IMR-90 (cell line): ENCODE results near the gene NPIPB5. TPM values are rescaled to one million over a fixed set of nuclear protein-coding genes. Genes with fewer than 3 reads are reported as not detected.
A peak's percentile ranks its signal among the peaks of the same experiment; 100 is the strongest.
"Not testable (repeated sequence)": the region's sequence is repeated elsewhere in the genome, so short reads cannot be mapped to it uniquely, and the experiment has no call there.

Source experiments
- ATAC-seq: fragments of 200-7000 bp; cut with Tn5 transposase; 2 replicates; pipeline ENCODE4 v1.9.1; 2020; ENCODE audit warnings: low read depth, mild to moderate bottlenecking, moderate library complexity
- BruUV-seq: library from RNA; stranded (reverse); fragments of 400-500 nt; replicated peaks from 2 replicates; lab custom pipeline; 2021; lab: Mats Ljungman, UMichigan
- CTCF ChIA-PET: fragments of 300-600 bp; formaldehyde crosslinking; extraction: SDS; loops from one replicate; lab custom pipeline; 2021; ENCODE audit warnings: antibody characterized with exemption; lab: Yijun Ruan, JAX
- POLR2A ChIA-PET: fragments of 300-600 bp; sonication (Branson Sonifier 250); formaldehyde crosslinking; loops from one replicate; lab custom pipeline; 2022; ENCODE audit warnings: antibody characterized with exemption; ENCODE audit not compliant: unreplicated experiment; lab: Charles Lee
- DNase-seq: peaks from one replicate; pipeline ENCODE4 v3.0.0; 2013
- H2AFZ ChIP-seq: replicated peaks from 2 replicates; pipeline ENCODE3; 2013; ENCODE audit warnings: low read length, mild to moderate bottlenecking; ENCODE audit not compliant: poor library complexity
- H2AK5ac ChIP-seq: 2 replicates; pipeline ENCODE4 v1.6.1; 2013; ENCODE audit warnings: low read depth, low read length, inconsistent platforms
- H2AK9ac ChIP-seq: replicated peaks from 2 replicates; pipeline ENCODE3; 2013; ENCODE audit warnings: mild to moderate bottlenecking, low read depth, low read length, moderate library complexity; ENCODE audit not compliant: poor library complexity
- H2BK120ac ChIP-seq: 2 replicates; pipeline ENCODE4 v1.6.1; 2013; ENCODE audit warnings: low read depth, low read length, inconsistent platforms
- H2BK15ac ChIP-seq: 3 replicates; pipeline ENCODE4 v1.6.1; 2013; ENCODE audit warnings: low read depth, low read length, inconsistent platforms
- H2BK20ac ChIP-seq: 2 replicates; pipeline ENCODE4 v1.6.1; 2013; ENCODE audit warnings: low read depth, mild to moderate bottlenecking, inconsistent platforms, low read length, moderate library complexity
- H2BK5ac ChIP-seq: 2 replicates; pipeline ENCODE4 v1.6.1; 2013; ENCODE audit warnings: mild to moderate bottlenecking, low read depth, low read length, inconsistent platforms; ENCODE audit not compliant: poor library complexity, severe bottlenecking
- H3K14ac ChIP-seq: replicated peaks from 2 replicates; pipeline ENCODE4 v1.6.1; 2013; ENCODE audit warnings: low read depth, low read length, inconsistent platforms
- H3K18ac ChIP-seq: 2 replicates; pipeline ENCODE4 v1.6.1; 2013; ENCODE audit warnings: low read depth, low read length, control low read depth
- H3K23ac ChIP-seq: 2 replicates; pipeline ENCODE4 v1.6.1; 2013; ENCODE audit warnings: low read depth, low read length, inconsistent platforms
- H3K27ac ChIP-seq: 2 replicates; pipeline ENCODE4 v1.5.1; 2013; ENCODE audit warnings: mild to moderate bottlenecking, control low read depth, low read length; ENCODE audit not compliant: insufficient read depth
- H3K27me3 ChIP-seq: 2 replicates; pipeline ENCODE4 v1.6.1; 2013; ENCODE audit warnings: low read length; ENCODE audit not compliant: control insufficient read depth, insufficient read depth
- H3K36me3 ChIP-seq: 2 replicates; pipeline ENCODE4 v1.6.1; 2013; ENCODE audit warnings: low read length, mixed read lengths; ENCODE audit not compliant: control insufficient read depth, insufficient read depth
- H3K4ac ChIP-seq: 2 replicates; pipeline ENCODE4 v1.6.1; 2013; ENCODE audit warnings: low read depth, low read length, inconsistent platforms
- H3K4me1 ChIP-seq: 2 replicates; pipeline ENCODE4 v1.6.1; 2013; ENCODE audit warnings: low read length, mixed read lengths; ENCODE audit not compliant: control insufficient read depth, insufficient read depth
- H3K4me2 ChIP-seq: 2 replicates; pipeline ENCODE4 v1.6.1; 2013; ENCODE audit warnings: low read depth, mild to moderate bottlenecking, control low read depth, low read length, moderate library complexity
- H3K4me3 ChIP-seq: 2 replicates; pipeline ENCODE4 v1.5.1; 2013; ENCODE audit warnings: low read depth, mild to moderate bottlenecking, control low read depth, low read length, moderate library complexity; ENCODE audit not compliant: insufficient read depth
- H3K56ac ChIP-seq: 2 replicates; pipeline ENCODE4 v1.6.1; 2013; ENCODE audit warnings: low read length, inconsistent platforms; ENCODE audit not compliant: insufficient read depth; ENCODE audit errors: extremely low read depth
- H3K79me1 ChIP-seq, 2 experiments: 2 replicates each; pipeline ENCODE4 v1.6.1; 2013; ENCODE audit warnings: low read length in 2 of 2, inconsistent platforms in 1 of 2, low read depth in 1 of 2
- H3K9ac ChIP-seq: 2 replicates; pipeline ENCODE4 v1.6.1; 2013; ENCODE audit warnings: low read depth, low read length, control low read depth
- H3K9me1 ChIP-seq: 2 replicates; pipeline ENCODE4 v1.6.1; 2013; ENCODE audit warnings: low read length, inconsistent platforms; ENCODE audit not compliant: insufficient read depth
- H3K9me3 ChIP-seq: 2 replicates; pipeline ENCODE4 v1.6.1; 2013; ENCODE audit warnings: low read length; ENCODE audit not compliant: control insufficient read depth, insufficient read depth
- H4K20me1 ChIP-seq: 2 replicates; pipeline ENCODE4 v1.6.1; 2013; ENCODE audit warnings: low read length, inconsistent platforms; ENCODE audit not compliant: insufficient read depth
- H4K5ac ChIP-seq: 2 replicates; pipeline ENCODE4 v1.6.1; 2013; ENCODE audit warnings: mild to moderate bottlenecking, low read depth, low read length, control low read depth
- H4K8ac ChIP-seq, 2 experiments: 2 replicates each; pipeline ENCODE4 v1.6.1; 2013; ENCODE audit warnings: low read depth in 2 of 2, low read length in 2 of 2, control low read depth in 1 of 2, inconsistent platforms in 1 of 2
- H4K91ac ChIP-seq: 2 replicates; pipeline ENCODE4 v1.6.1; 2013; ENCODE audit warnings: low read depth, low read length, inconsistent platforms; ENCODE audit not compliant: insufficient read depth
- WGBS, 2 experiments: methylation state at CpG; one replicate each; pipeline versions ENCODE4 v1.1.5 to v1.1.7; 2013; ENCODE audit warnings: missing lambda C conversion rate in 2 of 2; ENCODE audit not compliant: insufficient read length in 1 of 2; ENCODE audit errors: extremely low coverage in 2 of 2; 5-methylcytosine and 5-hydroxymethylcytosine counted together
- dilution Hi-C: fragments of 300-500 bp; cut with HindIII; formaldehyde crosslinking; loops from one replicate; pipeline ENCODE4 v1.14.3; 2018; ENCODE audit warnings: low sequenced_read_pairs; ENCODE audit not compliant: unreplicated experiment
- in situ Hi-C: fragments of 300-500 bp; cut with MboI; formaldehyde crosslinking; loops from 3 replicates; pipeline ENCODE4 v1.14.3; 2019; ENCODE audit warnings: low sequenced_read_pairs, inconsistent platforms, mixed read lengths
- intact Hi-C: fragments of 100-400 bp; cut with micrococcal nuclease; formaldehyde crosslinking; loops from 2 replicates; pipeline ENCODE4 v1.10.0; 2022
- polyA plus RNA-seq, 3 experiments: library from polyadenylated mRNA; depleted of rRNA; stranded (reverse); fragments of >200 nt; gene quantifications; 2 replicates each; pipeline ENCODE4 v1.2.3, GENCODE V29; 2012; ENCODE audit warnings: low replicate concordance in 1 of 3
- total RNA-seq: library from RNA; depleted of rRNA; stranded (reverse); fragments of >200 nt; gene quantifications from 2 replicates; pipeline ENCODE4 v1.2.3, GENCODE V29; 2012

NPIPB5 gene
- total and polyA plus RNA-seq, 2 of the 4 experiments (the other 2 are of a cell fraction): 29.8 to 56.6 TPM

DNA sequence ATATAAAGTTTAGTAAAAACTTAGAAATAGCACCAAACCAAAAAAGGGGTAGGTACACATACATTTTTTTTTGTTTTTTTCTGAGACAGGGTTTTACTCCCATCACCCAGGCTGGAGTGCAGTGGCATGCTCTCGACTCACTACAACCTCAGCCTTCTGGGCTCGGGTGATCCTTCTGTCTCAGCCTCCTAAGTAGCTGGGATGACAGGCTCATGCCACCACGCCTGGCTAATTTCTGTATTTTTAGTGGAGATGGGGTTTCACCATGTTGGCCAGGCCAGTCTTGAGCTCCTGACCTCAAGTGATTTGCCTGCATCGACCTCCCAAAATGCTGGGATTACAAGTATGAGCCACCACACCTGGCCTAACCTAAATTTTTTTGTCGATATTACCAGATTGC is 41.0 kb downstream of the NPIPB5 start:
- DNase-seq, dilution Hi-C loops, H3K4me2 ChIP-seq, H3K18ac ChIP-seq, H3K9me1 ChIP-seq, H2AK5ac ChIP-seq, H4K20me1 ChIP-seq, H3K56ac ChIP-seq, BruUV-seq, H3K9ac ChIP-seq, H2BK120ac ChIP-seq, H3K4ac ChIP-seq, H3K14ac ChIP-seq, H3K4me1 ChIP-seq, H3K27ac ChIP-seq, H3K27me3 ChIP-seq, H3K9me3 ChIP-seq, H2AK9ac ChIP-seq, ATAC-seq, H4K8ac ChIP-seq, in situ Hi-C loops, H2BK15ac ChIP-seq, H4K5ac ChIP-seq, CTCF ChIA-PET, H4K91ac ChIP-seq, H2AFZ ChIP-seq, H3K36me3 ChIP-seq, H3K4me3 ChIP-seq, H2BK5ac ChIP-seq, H3K23ac ChIP-seq, POLR2A ChIA-PET, H2BK20ac ChIP-seq, intact Hi-C loops, H3K79me1 ChIP-seq: not testable (repeated sequence)
- WGBS, 2 experiments: 55% methylated on average over 2 of the region's 5 CpGs; no CpG with 5 or more reads in 1 of the 2 experiments

DNA sequence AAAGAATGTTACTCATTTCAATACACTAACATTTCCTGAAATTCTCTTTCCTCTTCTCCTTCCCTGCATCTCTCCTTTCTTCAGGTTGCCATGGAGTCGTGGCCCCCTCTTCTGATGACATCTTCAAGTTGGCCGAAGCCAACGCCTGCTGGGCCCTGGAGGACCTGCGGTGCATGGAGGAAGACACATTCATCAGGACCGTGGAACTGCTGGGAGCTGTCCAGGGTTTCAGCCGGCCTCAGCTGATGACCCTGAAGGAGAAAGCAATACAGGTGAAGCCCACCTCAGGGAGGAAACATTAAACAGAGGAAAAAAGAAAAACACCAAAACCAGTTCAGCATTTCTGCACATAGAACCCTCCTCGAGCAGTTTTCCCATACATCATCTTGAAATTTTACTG is 46.1 kb downstream of the NPIPB5 start:
- H3K9ac ChIP-seq, H2BK5ac ChIP-seq, H3K4ac ChIP-seq, H3K4me1 ChIP-seq, H2AFZ ChIP-seq, dilution Hi-C loops, H4K91ac ChIP-seq, H3K9me1 ChIP-seq, intact Hi-C loops, in situ Hi-C loops, H3K27ac ChIP-seq, BruUV-seq, H3K14ac ChIP-seq, H4K20me1 ChIP-seq, H2AK5ac ChIP-seq, POLR2A ChIA-PET, H4K8ac ChIP-seq, H4K5ac ChIP-seq, DNase-seq, H3K56ac ChIP-seq, H3K9me3 ChIP-seq, H3K18ac ChIP-seq, H2BK15ac ChIP-seq, H3K4me2 ChIP-seq, H2BK120ac ChIP-seq, H3K36me3 ChIP-seq, CTCF ChIA-PET, H2AK9ac ChIP-seq, H3K27me3 ChIP-seq, H3K79me1 ChIP-seq, H3K23ac ChIP-seq, H2BK20ac ChIP-seq, H3K4me3 ChIP-seq: not testable (repeated sequence)
- peak; percentile 66 for ATAC-seq
- WGBS, 2 experiments: no CpG with 5 or more reads among the region's 7 CpGs
